ENCODE measurements around the gene BTG4.

BTG4 gene

GRCh38 chr11:111512296-111513239 is at the start of gene BTG4:
Gene BTG4 (minus strand): TSS chr11:111512386. CDS start chr11:111498776, 13,610 bp downstream.
- DNase-seq: no peak

- DNase-seq: peak; percentile 19
These were observed 49.7 kb upstream of the BTG4 start for GRCh38 chr11:111561791-111562325.

GRCh38 chr11:111561306-111561705 is 49.1 kb upstream of the BTG4 start:
- no peak for DNase-seq

GRCh38 chr11:111560800-111561199 is 48.6 kb upstream of the BTG4 start:
- no peak for DNase-seq

GRCh38 chr11:111559800-111560464 is 47.7 kb upstream of the BTG4 start:
- DNase-seq: no peak

GRCh38 chr11:111557425-111558111 is 45.4 kb upstream of the BTG4 start:
- peak; percentile 91 for DNase-seq

- no peak for DNase-seq
These were observed 43.1 kb upstream of the BTG4 start for GRCh38 chr11:111555255-111555654.

GRCh38 chr11:111554532-111554931 is 42.3 kb upstream of the BTG4 start:
- no peak for DNase-seq

GRCh38 chr11:111550258-111550657 is 38.1 kb upstream of the BTG4 start:
- DNase-seq: no peak

GRCh38 chr11:111549869-111550203 is 37.6 kb upstream of the BTG4 start:
- DNase-seq: no peak

GRCh38 chr11:111549196-111549868 is 37.1 kb upstream of the BTG4 start:
- DNase-seq: no peak

- no peak for DNase-seq
These were observed 36.3 kb upstream of the BTG4 start for GRCh38 chr11:111548525-111548924.

GRCh38 chr11:111542606-111543275 is 30.6 kb upstream of the BTG4 start:
- DNase-seq: no peak

- DNase-seq: peak; percentile 84
These were observed 29.3 kb upstream of the BTG4 start for GRCh38 chr11:111541254-111542061.

- no peak for DNase-seq
These were observed 28.7 kb upstream of the BTG4 start for GRCh38 chr11:111540937-111541253.

GRCh38 chr11:111540114-111540936 is 28.1 kb upstream of the BTG4 start, which contains the start of gene LAYN:
Gene LAYN (plus strand): TSS chr11:111540720. CDS start chr11:111540844, 124 bp downstream.
- DNase-seq: peak; percentile 19

GRCh38 chr11:111539426-111540113 is 27.4 kb upstream of the BTG4 start:
- DNase-seq: no peak

- DNase-seq: no peak
These were observed 26.4 kb upstream of the BTG4 start for GRCh38 chr11:111538407-111539114.

- DNase-seq: no peak
These were observed 25.2 kb upstream of the BTG4 start for GRCh38 chr11:111537336-111537860.

All from amniotic stem cell (primary cell).